HL-60 (cell line): ENCODE results near the gene ROBO1.

ENCODE experiments used
- CTCF ChIP-seq: IDR thresholded peaks from one replicate; pipeline ENCODE4 v1.5.1; 2011; ENCODE audit warnings: low read length, control low read depth, inconsistent platforms; ENCODE audit not compliant: insufficient read depth
- POLR2AphosphoS5 ChIP-seq: IDR thresholded peaks from 2 replicates; pipeline ENCODE4 v1.6.1; 2012; ENCODE audit warnings: low read depth

DNA sequence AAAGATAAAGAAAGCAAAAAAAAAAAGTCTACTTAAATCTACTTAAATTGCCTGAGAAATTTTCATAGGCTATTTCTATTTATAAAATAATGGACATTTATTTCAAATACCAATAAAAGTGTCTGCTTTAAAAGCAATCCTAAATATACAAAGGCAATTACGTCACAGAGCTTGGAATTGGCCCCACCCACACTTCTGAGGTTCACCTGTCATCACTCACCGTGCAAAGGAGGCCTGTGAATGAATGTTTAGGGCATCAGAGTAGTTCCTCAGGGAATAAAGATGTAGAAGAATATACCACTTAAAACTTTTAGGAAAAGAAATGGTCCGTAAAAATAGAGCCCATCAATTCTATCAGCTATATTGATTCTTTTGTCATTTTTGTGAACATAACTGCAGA lies 621.8 kb downstream of the ROBO1 start:
- TF ChIP-seq CTCF (no peak), POLR2AphosphoS5 (no peak)
